Esophagus (tissue), 2 donors: ENCODE data around the gene KTI12. TPM values are rescaled to one million over a fixed set of nuclear protein-coding genes. Genes with fewer than 3 reads are reported as not detected.

ENCODE experiments used
- H3K27ac ChIP-seq, 2 donors: one replicate each; pipeline ENCODE4 v1.5.1; 2013; ENCODE audit warnings: low read depth in 2 of 2, mild to moderate bottlenecking in 2 of 2, inconsistent platforms in 1 of 2, low read length in 1 of 2, moderate library complexity in 1 of 2
- H3K27me3 ChIP-seq, 2 donors: one replicate each; pipeline ENCODE4 v1.6.1; 2013; ENCODE audit warnings: low read length in 2 of 2, control low read depth in 1 of 2, mild to moderate bottlenecking in 1 of 2; ENCODE audit not compliant: insufficient read depth in 2 of 2, control insufficient read depth in 1 of 2
- H3K36me3 ChIP-seq, 2 donors: one replicate each; pipeline ENCODE4 v1.6.1; 2013; ENCODE audit warnings: low read length in 1 of 2; ENCODE audit not compliant: control insufficient read depth in 2 of 2, insufficient read depth in 2 of 2
- H3K4me1 ChIP-seq, 2 donors: one replicate each; pipeline ENCODE4 v1.6.1; 2013; ENCODE audit warnings: low read length in 1 of 2; ENCODE audit not compliant: control insufficient read depth in 2 of 2, insufficient read depth in 2 of 2
- H3K4me3 ChIP-seq, 2 donors: one replicate each; pipeline ENCODE4 v1.5.1; 2013; ENCODE audit warnings: low read length in 2 of 2, mild to moderate bottlenecking in 2 of 2, low read depth in 1 of 2, moderate library complexity in 1 of 2
- H3K9me3 ChIP-seq, 2 donors: one replicate each; pipeline ENCODE4 v1.6.1; 2013; ENCODE audit warnings: mild to moderate bottlenecking in 2 of 2, low read depth in 1 of 2, low read length in 1 of 2, moderate library complexity in 1 of 2; ENCODE audit not compliant: control insufficient read depth in 2 of 2, insufficient read depth in 1 of 2
- WGBS, 2 donors: extraction: QIAGEN DNeasy Blood & Tissue Kit; methylation state at CpG; one replicate each; pipeline ENCODE4 v1.1.7; 2013; 5-methylcytosine and 5-hydroxymethylcytosine counted together
- polyA plus RNA-seq, 2 donors: library from polyadenylated mRNA; stranded (reverse); fragments of 200-250 nt; gene quantifications; one replicate each; pipeline ENCODE4 v1.2.3, GENCODE V29; 2013
- donor health status: healthy with polysubstance abuse.
- donor health status: Bipolar disorder and iron deficiency.

KTI12 gene
- polyA plus RNA-seq, 2 donors = 2.5 to 6.5 TPM

- no peaks in the 10 kb centered on the region for H3K4me1 ChIP-seq
- H3K9me3 ChIP-seq = no peaks in the 10 kb centered on the region
- 56 to 59% methylated on average over 5 of the region's 5 CpGs for whole genome bisulfite sequencing, 2 donors
- H3K4me3 ChIP-seq = no peak overlapping the region
- H3K27me3 ChIP-seq = no peaks in the 10 kb centered on the region
- no peaks in the 10 kb centered on the region for H3K36me3 ChIP-seq
- no peak overlapping the region for H3K27ac ChIP-seq
Observed at GRCh38 chr1:51997974-51998382, 35.6 kb downstream of the KTI12 start.

GRCh38 chr1:51990478-51990965 lies 43.1 kb downstream of the KTI12 start, which contains the start of gene RAB3B:
Gene RAB3B, minus strand, starts transcription at chr1:51990700. Its CDS starts 13,583 bp downstream, at chr1:51977117.
- no peaks in the 10 kb centered on the region for H3K36me3 ChIP-seq
- peaks cover 0 to 3% of the 10 kb centered on the region in 2 donors for H3K27me3 ChIP-seq
- no peak within 1 kb of the TSS for H3K27ac ChIP-seq
- H3K9me3 ChIP-seq = peaks cover 0 to 3% of the 10 kb centered on the region in 2 donors
- peak within 1 kb of the TSS; percentile 25 to 46 for H3K4me3 ChIP-seq
- no peaks in the 10 kb centered on the region for H3K4me1 ChIP-seq
- WGBS, 2 donors = 1% methylated on average over 38 to 46 of the region's 46 CpGs

- peak overlapping the region; percentile 25 to 46 for H3K4me3 ChIP-seq
- WGBS, 2 donors = 19% methylated on average over 41 to 47 of the region's 47 CpGs
- H3K36me3 ChIP-seq = no peaks in the 10 kb centered on the region
- no peak overlapping the region for H3K27ac ChIP-seq
- H3K27me3 ChIP-seq = peaks cover 0 to 3% of the 10 kb centered on the region in 2 donors
- H3K9me3 ChIP-seq = peaks cover 0 to 3% of the 10 kb centered on the region in 2 donors
- H3K4me1 ChIP-seq = no peaks in the 10 kb centered on the region
Observed at GRCh38 chr1:51989582-51990477, 43.8 kb downstream of the KTI12 start.

GRCh38 chr1:51988254-51988653 lies 45.4 kb downstream of the KTI12 start:
- H3K36me3 ChIP-seq = no peaks in the 10 kb centered on the region
- no peaks in the 10 kb centered on the region for H3K4me1 ChIP-seq
- no peak overlapping the region for H3K27ac ChIP-seq
- H3K27me3 ChIP-seq = peaks cover 0 to 3% of the 10 kb centered on the region in 2 donors
- peaks cover 0 to 3% of the 10 kb centered on the region in 2 donors for H3K9me3 ChIP-seq
- no peak overlapping the region for H3K4me3 ChIP-seq

DNA sequence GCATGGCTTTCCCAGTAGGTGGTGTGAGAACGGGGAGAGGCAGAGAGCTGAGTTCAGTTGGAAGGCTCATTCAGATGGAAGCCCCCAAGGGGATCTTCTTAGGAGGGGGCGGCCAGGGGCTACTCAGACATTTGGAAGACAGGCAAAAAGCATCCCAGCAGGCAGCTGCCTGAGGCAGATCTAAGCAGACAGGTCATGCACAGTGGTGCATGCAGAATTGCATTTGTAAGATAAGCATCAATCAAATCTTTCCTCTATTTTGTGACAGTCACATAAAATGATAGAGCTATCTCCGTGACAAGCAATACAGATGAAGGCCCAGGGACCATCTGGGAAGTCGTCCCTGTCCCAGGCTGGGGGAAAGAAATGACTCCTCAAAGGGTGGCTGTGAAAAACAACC lies 46.9 kb downstream of the KTI12 start:
- no peaks in the 10 kb centered on the region for H3K36me3 ChIP-seq
- H3K4me3 ChIP-seq = no peak overlapping the region
- H3K9me3 ChIP-seq = peaks cover 0 to 3% of the 10 kb centered on the region in 2 donors
- no peaks in the 10 kb centered on the region for H3K27me3 ChIP-seq
- WGBS, 2 donors = 73 to 82% methylated on average over 4 of the region's 4 CpGs
- no peaks in the 10 kb centered on the region for H3K4me1 ChIP-seq
- H3K27ac ChIP-seq = no peak overlapping the region

DNA sequence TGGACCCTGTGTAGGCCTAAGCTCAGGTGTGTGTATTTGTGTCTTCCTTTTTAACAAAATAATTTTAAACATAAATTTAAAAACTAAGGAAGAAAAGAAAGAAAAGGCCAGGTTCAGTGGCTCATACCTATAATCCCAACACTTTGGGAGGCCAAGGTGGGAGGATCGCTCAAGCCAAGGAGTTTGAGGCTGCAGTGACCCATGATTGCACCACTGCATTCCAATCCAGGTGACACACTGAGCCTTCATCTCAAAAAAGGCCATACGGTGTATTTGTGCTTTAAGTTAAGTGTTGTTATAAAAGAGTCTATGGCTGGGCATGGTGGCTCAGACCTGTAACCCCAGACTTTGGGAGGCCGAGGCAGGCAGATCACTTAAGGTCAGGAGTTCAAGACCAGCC lies 51.4 kb downstream of the KTI12 start:
- H3K36me3 ChIP-seq = no peaks in the 10 kb centered on the region
- WGBS, 2 donors = 92 to 95% methylated on average over 3 of the region's 3 CpGs
- no peaks in the 10 kb centered on the region for H3K4me1 ChIP-seq
- H3K27ac ChIP-seq = no peak overlapping the region
- H3K4me3 ChIP-seq = no peak overlapping the region
- H3K27me3 ChIP-seq = no peaks in the 10 kb centered on the region
- H3K9me3 ChIP-seq = no peaks in the 10 kb centered on the region

Other genes with a start within 250 kb of the KTI12 start
- 10 to 100 TPM; 51.3 to 78.1 TPM for gene NRDC, start 155.1 kb downstream of the KTI12 start, polyA plus RNA-seq
- gene RAB3B, start 43.1 kb downstream of the KTI12 start, polyA plus RNA-seq = under 1 TPM; under 0.01 to 0.02 TPM
- 10 to 100 TPM in 1 of 2 donors, 1 to 10 TPM in 1; 7.1 to 14.9 TPM for gene TXNDC12, start 21.4 kb upstream of the KTI12 start, polyA plus RNA-seq
- gene BTF3L4, start 22.5 kb upstream of the KTI12 start, polyA plus RNA-seq = 10 to 100 TPM; 26.8 to 34.2 TPM
- gene ZFYVE9, start 108.3 kb upstream of the KTI12 start, polyA plus RNA-seq = 1 to 10 TPM; 2.7 to 5.6 TPM